CD4-positive, alpha-beta T cell treated with Interleukin-17A for 4 hours (primary cell): ENCODE measurements around the gene PARP6.

Experiments used
- DNase-seq: peaks from one replicate; pipeline ENCODE4 v3.0.0-alpha.2; 2020; ENCODE audit warnings: mixed read lengths

The PARP6 gene

DNA sequence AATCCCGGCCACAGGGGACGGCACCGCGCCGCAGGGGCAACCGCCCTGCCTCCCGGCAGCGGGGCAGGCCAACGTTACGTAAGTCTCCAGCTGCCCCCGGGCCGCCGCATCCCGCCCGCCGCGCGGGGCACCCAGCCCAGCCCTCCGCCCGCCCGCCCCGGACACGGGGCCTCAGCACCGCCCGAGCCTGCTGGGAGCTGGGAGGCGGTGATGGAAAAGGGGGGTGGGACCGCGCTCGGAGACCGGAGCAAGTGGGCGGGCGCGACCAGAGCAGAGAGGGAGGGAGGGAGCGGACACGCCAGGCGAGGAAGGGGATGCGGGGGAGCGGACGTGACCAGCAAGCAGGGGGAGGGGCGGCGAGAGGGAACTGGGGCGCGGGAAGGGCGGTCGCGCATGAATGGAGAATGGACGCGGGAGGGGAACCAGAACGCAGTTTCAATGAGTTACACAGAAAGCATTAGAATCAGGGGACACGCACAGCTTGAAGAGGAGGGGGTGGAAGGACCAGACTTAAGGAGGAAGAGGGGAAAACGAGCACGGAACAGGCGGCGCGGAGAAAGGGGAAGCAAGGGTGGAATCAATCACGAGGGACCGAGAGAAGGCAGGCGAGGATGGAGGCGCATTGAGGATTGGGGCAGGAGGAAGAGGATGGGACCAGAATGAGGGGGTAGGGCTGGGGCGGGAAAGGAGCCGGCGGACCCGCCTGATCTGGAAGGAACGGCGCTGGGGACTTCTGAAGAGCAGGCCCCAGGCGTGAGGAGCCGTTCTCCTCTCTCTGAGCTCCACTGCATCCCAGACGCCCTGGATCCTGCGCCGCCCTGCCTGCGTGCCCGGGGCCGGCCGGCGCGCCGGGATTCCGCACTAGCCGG lies 41.9 kb downstream of the PARP6 start:
- peak; percentile 76 for DNase-seq

DNA sequence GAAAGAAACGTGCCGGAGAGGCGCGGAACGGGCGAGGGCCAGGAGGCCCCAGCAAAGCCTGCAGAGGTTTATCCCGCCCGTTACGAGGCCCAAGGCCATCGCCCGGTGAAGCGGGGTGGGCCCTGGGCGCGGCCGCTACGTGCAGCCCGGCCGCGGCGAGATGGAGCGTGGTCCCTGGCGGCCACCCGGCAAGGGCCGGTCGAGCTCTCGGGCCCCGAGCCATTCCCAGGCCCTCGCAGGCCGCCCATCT lies 42.5 kb downstream of the PARP6 start:
- DNase-seq = no peak

DNA sequence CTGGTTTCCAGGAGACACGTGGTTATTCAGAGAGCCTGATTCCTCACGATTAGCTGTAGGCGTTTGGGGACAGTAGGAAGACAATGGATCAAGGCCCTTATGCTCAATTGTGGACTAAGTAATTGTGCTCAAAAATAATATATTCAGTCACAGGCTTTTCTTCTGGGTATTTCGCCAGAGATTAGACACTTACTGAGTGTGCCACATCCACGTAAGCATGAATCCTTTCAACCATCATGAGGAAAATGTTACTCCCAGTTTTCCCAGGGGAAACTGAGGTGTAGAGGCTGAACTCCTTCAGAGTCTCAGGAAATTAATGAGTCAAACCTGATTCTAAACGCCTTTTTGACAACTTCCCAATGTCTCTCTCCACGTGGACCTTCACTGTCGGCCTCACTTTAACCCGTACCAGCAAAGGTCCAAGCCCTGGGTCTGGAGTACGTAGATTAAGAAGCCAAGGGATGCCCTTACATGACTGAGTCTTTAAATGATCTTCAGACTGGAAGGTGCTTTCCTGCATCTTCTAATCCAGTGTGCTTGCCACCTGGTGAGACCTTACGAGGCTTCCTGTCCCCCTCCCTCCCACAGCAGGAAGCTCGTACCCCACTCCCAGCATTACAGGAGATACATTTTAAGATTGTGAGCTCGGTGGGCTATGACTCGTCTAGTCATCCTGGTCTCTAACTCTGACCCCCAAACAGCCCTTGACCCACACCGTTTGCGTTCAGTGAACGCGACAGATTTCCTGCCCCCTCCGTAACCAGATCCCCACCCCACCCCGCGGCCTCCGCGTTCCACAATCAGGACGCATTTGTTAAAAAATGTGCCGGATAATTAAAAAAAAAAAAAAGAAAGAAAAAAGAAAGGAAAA lies 43.0 kb downstream of the PARP6 start:
- peak; percentile 54 for DNase-seq

DNA sequence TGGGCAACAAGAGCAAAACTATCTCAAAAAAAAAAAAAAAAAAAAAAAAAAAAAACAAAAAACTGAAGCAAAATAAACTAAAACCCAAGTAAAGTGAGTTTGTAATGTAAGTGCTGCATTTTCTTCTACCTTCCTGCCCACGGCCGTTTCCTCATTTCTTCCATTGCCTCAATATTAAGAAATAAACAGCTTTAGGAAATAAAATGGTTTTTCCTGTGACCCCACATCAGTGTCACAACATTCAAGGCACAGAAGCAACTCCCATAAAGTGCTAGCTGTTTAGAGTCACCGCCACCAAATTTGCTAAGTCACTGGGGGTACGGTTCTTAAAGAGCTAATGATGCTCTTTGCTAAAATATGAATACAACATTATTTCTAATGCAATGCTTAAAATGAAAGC lies 44.6 kb downstream of the PARP6 start:
- peak; percentile 9 for DNase-seq

DNA sequence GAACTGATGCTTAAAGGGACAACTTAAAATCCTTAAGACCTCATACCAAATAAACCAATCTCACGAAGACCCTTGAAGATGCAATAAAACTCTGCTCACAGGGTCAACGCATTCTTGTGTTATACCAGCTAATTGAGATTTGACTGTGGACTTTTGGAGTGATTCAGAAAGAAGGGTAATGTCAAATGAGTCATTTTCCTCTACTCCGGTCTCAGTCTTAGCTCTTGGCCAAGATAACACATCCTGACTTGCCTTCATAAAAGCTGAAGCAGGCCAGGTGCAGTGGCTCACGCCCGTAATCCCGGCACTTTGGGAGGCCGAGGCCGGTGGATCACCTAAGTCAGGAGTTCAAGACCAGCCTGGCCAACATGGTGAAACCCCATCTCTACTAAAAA lies 45.2 kb downstream of the PARP6 start:
- peak; percentile 47 for DNase-seq

DNA sequence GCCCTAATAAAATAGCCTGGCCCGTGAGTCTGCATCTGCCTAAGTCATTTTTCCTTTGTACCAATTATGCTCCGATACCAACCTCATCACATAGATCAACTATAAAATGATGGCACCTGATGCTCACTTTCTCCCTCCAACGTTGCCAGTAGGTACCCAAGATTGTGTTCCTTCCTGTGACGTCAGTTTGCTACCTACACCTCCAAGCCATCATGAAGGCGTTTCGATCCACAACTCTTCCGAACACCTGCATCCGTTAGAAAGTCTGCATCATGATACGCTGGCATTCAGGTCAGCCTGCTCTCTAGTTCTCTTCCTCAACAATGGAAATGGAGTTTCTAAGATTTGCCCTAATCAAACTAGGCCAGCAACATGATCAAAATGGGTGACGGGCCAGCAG lies 49.1 kb downstream of the PARP6 start:
- DNase-seq = no peak

DNA sequence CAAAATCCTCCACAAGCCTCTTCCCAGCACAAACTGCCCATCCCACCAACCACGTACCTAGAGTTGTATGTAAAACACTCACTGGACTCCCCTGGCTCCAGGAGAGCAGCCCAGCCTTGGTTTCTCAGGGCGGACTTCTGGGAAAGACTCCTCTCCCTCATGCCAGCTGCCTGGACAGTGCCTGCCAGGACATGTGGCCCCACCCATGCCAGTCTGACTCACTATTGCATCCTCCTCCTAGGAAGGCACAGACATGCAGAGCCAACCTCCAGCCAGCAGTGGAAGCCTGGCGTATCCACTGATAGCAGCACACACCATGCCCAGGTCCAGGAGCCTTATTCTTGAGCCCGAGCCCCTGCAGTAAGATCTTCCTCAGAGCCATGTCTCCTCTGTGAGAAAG lies 50.0 kb downstream of the PARP6 start:
- no peak for DNase-seq

DNA sequence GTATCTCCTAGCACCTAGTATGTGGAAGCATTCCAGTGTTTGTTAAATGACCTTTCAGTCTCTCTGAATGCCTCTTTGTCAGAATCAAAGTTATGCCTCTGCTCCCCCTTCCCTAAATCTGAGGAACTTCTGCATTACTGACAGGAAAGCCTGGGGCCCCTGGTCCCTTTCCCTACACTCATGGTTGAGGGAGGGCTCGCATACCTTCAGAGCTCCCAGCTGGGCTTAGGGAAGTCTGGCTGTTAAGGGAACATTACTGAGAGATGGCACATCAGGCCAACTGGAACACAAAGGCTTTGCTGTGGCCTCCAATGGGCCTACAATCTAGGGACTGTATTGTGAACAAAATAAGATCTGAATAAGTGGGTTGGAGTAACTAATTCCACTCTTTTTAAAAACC lies 51.7 kb downstream of the PARP6 start:
- no peak for DNase-seq

DNA sequence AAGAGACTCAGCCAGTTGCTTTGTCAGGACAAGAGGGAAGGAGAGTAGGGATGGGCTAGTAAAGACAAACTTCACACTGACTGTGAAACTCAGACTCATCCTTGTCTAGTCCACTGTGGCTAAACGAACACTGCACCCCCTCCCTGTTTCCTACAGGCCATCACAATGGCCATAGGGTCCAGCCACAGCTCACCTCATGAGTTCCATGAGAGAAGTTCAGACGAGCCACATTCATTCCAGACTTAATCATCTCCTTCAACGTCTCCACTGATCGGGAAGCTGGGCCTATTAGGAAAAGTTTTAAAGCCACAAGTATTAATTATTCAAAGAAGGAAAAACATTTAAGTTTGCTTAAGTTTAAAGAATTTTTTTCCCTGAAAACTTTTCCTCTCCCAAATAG lies 55.1 kb downstream of the PARP6 start:
- no peak for DNase-seq

DNA sequence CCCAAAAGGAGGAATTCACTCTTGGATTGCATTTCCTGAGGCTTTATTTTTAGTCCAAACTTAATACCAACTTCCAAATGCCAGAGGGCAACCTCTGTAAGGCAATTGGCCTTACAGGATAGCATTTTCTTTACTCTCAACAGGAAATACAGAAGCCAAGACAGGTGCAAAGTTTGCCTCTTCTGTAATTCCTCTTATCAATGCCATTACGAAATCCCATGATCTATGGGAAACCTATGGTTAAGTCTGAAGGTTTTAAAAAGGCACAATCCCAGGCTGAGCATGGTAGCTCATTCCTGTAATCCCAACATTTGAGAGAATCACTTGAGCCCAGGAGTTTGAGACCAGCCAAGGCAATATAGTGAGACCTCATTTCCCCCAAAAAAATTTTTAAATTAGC lies 56.3 kb downstream of the PARP6 start:
- no peak for DNase-seq

DNA sequence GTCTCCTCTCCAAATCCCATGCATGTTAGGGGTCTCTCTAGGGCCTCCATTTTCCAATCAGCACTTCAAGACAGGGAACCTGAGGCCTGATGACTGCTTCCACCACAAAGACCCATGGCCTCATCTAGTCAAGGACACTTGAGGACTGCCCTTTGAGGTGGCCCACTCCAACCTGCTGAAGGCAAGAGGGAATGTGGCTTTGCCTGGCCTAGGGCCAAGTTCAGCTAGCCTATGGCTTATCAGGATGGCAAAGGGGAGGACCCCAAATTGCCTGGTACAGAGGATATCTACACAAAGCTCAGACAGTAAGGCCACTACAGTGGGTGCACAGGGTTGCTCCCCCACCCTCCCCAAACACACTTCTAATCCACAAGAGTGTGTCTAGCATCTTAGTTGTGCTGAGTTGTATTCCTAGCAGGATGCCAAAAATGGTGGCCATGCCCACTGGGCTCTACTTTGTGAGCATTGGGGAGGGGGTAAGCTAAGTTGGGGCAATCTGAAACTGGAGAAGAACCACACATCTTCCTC lies 64.7 kb downstream of the PARP6 start:
- no peak for DNase-seq

DNA sequence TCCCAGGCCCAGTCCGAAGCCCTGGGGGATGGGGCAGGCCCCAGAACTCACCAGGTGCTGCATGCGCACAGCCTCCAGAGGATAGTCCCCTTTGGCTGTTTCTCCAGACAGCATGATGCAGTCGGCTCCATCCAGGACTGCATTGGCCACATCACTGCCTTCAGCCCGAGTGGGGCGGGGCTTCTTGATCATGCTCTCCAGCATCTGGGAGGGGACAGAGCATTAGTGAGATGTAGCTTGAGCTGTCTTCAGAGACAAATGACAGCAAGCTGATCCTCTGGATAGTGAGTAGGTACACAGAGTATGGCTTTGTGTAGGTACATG lies 65.7 kb downstream of the PARP6 start:
- no peak for DNase-seq

DNA sequence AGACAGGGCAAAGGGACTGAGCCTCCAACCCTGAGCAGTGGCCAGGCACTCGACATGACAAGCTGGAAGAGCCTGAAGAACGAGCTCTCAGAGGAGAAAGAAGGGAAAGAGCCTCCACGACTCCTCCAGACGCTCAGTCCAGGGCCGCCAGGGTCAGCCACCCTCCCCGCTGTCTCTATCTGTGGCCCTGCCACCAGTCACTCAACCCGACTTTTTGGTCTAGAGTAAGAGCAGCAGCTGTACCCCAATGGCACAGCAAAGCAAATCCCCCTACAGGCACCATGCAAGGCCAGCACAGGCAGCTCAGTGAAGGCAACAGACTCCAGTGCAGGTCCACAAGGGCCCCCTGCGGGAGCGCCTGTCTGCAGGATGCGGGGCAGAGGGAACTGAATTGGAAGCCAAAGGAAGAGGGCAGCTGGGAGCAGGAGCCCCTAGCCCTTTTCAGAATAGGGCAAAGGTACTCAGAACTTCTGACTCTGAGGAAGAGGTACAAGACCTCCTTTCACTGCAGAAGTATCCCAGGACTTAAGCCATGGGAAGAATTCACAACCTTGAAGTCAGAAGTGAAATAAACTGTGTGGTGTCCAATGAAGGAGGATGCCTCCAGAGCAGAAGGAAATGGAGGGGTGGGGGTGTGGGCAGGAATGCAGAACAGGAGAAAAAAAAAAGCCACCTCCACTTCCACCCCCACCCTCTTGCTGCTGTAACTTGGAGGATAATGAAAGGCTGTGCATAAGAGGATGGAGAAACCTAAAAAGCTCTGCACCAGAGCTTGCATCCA lies 66.3 kb downstream of the PARP6 start:
- no peak for DNase-seq

DNA sequence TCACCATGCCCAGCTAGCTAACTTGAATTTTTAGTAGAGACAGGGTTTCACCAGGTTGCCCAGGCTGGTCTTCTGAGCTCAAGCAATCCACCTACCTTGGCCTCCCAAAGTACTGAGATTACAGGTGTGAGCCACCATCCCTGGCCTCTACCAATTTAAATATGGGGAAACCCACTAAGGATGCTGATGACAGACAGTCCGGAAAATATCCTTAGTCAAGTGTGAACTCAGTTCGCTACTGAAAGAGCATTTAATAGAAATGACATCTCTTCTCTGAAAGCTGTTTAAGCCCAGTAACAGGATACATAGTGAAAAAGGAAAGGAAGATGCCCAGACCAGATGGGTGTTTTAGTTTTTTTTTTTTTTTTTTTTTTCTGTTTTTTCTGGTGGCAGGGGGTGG lies 67.1 kb downstream of the PARP6 start:
- no peak for DNase-seq

DNA sequence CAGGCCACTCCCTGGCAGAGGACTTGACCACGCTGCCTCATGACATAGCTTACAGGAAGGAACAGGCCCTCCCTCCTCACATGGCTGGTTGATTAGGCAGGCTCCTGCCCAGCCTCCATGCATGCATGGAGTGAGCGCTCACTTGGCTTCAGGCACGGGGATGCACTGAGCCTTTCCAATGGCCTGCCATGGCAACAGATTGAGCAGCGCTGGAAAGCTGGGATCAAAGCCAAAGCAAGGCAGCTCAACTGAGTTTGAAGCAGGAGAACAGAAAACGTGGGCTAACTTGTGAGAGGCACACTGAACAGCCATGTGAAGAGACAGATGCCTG lies 68.9 kb downstream of the PARP6 start:
- DNase-seq = no peak

DNA sequence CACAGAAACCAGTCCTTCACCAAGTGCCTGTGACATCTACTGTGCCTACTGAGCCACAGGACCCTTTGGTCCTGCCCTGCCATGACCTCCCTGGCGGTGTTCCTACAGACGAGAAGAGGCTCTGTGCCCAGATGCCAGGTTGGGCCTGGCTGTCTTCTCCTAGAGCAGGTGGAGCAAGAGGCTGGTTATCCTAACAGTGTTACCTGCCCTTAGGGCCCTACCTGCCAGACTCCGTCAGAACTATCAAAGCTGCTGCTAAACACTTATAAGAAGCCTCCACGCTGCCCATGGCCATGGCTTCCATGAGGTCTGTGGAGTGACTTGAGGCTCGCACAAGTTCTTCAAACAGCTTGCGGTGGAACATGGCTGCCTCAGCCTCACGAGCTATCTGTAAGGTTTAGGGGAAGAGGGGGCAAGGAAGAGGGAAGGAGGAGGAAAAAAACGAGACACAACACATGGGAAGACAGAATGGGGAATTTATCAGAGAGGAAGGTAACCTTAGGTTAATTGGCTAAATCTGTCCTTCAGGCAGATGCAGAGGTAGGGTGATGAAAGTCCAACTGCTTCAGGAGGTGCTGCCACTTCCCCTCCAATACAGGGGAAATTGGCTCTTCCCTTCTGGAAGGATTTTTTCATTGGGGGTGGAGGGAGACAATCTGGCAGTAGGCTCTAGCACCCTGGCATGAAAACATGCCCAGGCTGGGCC lies 69.4 kb downstream of the PARP6 start:
- no peak for DNase-seq

DNA sequence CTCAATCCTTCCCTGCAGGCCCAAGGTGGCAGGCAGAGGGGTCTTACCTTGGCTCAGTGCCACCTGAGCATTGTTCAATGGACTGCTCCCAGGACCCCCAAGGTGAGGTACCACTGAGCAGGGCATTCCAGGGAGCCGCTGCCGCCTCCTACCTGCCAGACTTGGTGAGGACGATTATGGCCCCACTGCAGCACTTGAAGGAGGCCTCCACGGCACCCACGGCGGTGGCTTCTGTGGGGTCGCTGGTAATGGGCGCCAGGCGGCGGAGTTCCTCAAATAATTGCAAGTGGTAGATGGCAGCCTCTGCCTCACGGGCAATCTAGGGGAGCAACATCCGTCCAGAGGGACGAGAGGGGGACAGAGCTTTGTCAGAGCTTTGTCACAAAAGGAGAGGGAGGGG lies 70.1 kb downstream of the PARP6 start:
- no peak for DNase-seq

DNA sequence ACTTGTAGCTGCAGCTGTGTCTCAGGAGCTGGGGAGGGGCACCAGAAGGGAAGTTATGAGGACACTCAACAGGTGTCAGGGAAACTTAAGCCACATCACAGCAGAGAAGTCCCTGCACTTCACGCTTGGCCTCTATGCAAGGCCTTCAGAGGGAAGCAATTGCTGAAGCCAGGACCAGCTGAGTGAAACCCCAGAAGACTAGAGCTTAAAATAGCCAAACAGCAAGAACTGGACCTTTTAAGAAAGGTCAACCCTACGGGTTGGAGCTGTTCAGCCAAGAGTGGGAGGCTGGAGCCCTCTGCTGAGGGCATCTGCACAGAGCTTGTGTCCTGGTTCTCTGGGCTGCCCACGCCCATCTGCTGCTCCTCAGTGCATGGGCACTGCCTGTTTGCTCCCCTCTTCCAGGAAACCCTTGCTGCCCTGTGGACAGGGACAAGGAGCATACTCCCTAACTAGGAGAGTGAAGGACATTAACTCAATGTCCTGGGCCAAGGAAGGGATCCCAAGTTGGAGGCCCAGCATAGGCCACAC lies 70.9 kb downstream of the PARP6 start:
- no peak for DNase-seq

DNA sequence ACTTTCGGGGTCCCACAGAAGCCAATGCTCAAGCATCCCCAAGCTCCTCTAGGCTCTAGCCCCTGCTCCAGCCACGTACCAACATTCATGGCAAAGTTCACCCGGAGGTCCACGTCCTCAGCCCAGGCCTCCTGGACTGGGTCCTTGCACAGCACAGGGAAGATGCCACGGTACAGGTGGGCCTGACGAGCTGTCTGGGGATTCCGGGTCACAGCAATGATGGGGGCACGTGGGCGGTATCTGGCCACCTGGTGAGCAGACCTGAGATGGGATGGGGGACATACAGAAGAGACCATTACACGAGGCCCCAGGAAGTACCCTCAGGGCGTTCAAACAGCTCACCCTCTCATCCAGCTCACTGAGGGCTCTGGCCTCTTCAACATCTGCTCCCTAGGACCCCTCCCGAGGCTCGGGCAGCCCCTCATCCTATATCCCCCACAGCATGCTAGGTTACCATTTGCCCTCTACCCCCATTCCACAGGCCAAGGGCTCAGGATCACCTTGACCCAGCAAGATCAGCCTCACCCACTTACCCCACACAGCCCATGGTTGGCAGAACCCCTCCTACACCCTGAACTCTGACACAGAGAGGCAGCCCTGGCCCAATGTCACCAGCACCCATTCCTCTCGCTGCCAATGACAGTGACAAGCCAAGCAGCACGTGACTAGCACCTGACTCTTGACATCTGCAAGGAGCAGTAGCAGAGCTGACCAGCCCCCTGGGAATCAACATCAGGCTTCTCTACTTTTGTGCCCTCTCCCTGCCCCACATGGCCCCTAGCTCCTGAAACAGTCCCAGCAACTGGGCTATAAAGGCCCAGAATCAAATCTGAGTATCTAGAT lies 71.7 kb downstream of the PARP6 start:
- no peak for DNase-seq

DNA sequence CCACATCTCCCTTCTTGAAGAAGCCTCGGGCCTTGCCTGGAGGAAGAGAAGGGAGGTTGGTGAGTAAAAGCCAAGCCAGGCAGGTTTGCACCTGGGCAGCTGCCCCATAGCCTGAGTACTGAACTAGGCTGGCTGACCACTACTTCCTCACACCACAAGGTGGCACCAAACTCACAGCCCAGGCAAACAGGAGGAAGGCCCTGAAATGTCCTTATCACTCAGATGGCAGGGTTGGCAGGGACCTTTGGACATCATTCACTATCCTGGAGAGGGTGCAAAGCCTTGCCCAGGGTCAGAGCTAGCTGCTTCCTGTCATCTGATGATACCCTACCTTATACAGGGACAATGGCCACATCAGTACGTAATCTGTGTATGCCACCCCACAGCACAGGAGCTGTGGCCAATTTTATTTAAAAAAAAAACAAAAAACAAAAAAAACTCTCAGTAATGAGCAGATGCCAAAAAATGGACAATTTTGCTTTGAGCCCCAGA lies 72.6 kb downstream of the PARP6 start:
- peak; percentile 81 for DNase-seq

DNA sequence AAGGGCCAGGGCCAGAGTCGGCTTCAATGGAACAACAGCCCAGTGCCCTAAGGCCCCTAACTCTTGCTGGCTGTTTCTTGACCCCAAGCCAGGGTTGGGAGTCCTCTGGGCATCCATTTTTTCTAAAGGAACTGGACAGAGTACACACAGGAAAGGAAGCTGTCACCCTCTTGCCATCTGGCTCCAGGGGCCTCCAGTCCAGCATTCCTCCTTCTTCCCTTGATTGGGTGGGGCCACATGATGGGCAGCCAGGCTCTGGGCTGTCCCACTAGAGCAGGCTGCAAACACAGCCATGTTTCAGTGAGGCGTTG lies 73.2 kb downstream of the PARP6 start:
- DNase-seq = no peak
